ENCODE results near the gene ZNF780A. TPM values are rescaled to one million over a fixed set of nuclear protein-coding genes. Genes with fewer than 3 reads are reported as not detected.

Gene ZNF780A
- total RNA-seq, 2 experiments from 2014 or later: 7.8 to 18.3 TPM

GRCh38 chr19:40035996-40036395 is 54.7 kb downstream of the ZNF780A start:
- Histone ChIP-seq H3K9me3 (ENCODE audit: low read length) (peaks cover 42% of the 10 kb centered on the region), H3K36me3 (ENCODE audit: insufficient read depth, low read length) (peaks cover 15% of the 10 kb centered on the region)
- POLR2A ChIA-PET: no interaction called here

GRCh38 chr19:40033989-40034560 is 56.7 kb downstream of the ZNF780A start:
- no peaks in the 10 kb centered on the region for H3K4me1 ChIP-seq (ENCODE audit: insufficient read depth, low read length, poor library complexity, severe bottlenecking)
- BruUV-seq (replicated peaks): no TSS peak
- ChIA-PET CTCF (ENCODE audit: unreplicated experiment) (no interaction called here), POLR2A (no interaction called here)
- no peak for DNase-seq (ENCODE audit: low spot score)
- intact Hi-C loops (cut with micrococcal nuclease; ENCODE audit: unreplicated experiment): no loop called here
- H3K4me2 ChIP-seq (ENCODE audit: low read length): no peak overlapping the region
- no peaks in the 10 kb centered on the region for H4K20me1 ChIP-seq (ENCODE audit: insufficient read depth, low read length)
- TF ChIP-seq CTCF (conservative IDR thresholded peaks at IDR 0.05; ENCODE audit: low read length): no peak
- TF ChIP-seq EZH2phosphoT487 (IDR thresholded peaks at IDR 0.05; ENCODE audit: borderline replicate concordance, low read depth, low read length): no peak
- H3K9me2 ChIP-seq (ENCODE audit: insufficient read depth, low read length): no peaks in the 10 kb centered on the region
- H3K36me3 ChIP-seq (ENCODE audit: insufficient read depth, low read length): peaks cover 15% of the 10 kb centered on the region
- no peak overlapping the region for H3K4me3 ChIP-seq (ENCODE audit: low read depth, low read length, poor library complexity, severe bottlenecking)
- H3K27ac ChIP-seq (ENCODE audit: low read depth, low read length, poor library complexity, severe bottlenecking): no peak overlapping the region
- H3K79me2 ChIP-seq (ENCODE audit: insufficient read depth, low read depth, low read length): no peaks in the 10 kb centered on the region
- peaks cover 46% of the 10 kb centered on the region for H3K9me3 ChIP-seq (ENCODE audit: low read length)
- H2AFZ ChIP-seq (ENCODE audit: low read length): no peak overlapping the region

More at GRCh38 chr19:40035996-40036395, 54.7 kb downstream of the ZNF780A start:
- intact Hi-C loops (cut with micrococcal nuclease; ENCODE audit: unreplicated experiment): no loop called here
- Histone ChIP-seq H3K9me2 (ENCODE audit: insufficient read depth, low read length) (no peaks in the 10 kb centered on the region), H4K20me1 (ENCODE audit: insufficient read depth, low read length) (no peaks in the 10 kb centered on the region), H3K4me1 (ENCODE audit: insufficient read depth, low read length, poor library complexity, severe bottlenecking) (no peaks in the 10 kb centered on the region), H3K79me2 (ENCODE audit: insufficient read depth, low read depth, low read length) (no peaks in the 10 kb centered on the region), H3K4me3 (ENCODE audit: low read depth, low read length, poor library complexity, severe bottlenecking) (no peak overlapping the region), H3K4me2 (ENCODE audit: low read length) (no peak overlapping the region), H2AFZ (ENCODE audit: low read length) (no peak overlapping the region), H3K27ac (ENCODE audit: low read depth, low read length, poor library complexity, severe bottlenecking) (no peak overlapping the region)
- no peak for DNase-seq (ENCODE audit: low spot score)
- BruUV-seq (replicated peaks): no TSS peak
- CTCF ChIA-PET (ENCODE audit: unreplicated experiment): no interaction called here
- no peak for TF ChIP-seq CTCF (conservative IDR thresholded peaks at IDR 0.05; ENCODE audit: low read length)
- no peak for TF ChIP-seq EZH2phosphoT487 (IDR thresholded peaks at IDR 0.05; ENCODE audit: borderline replicate concordance, low read depth, low read length)

GRCh38 chr19:40026597-40026970 is 64.2 kb downstream of the ZNF780A start:
- H4K20me1 ChIP-seq (ENCODE audit: insufficient read depth, low read length): no peaks in the 10 kb centered on the region
- no peaks in the 10 kb centered on the region for H3K9me2 ChIP-seq (ENCODE audit: insufficient read depth, low read length)
- no peak overlapping the region for H3K4me3 ChIP-seq (ENCODE audit: low read depth, low read length, poor library complexity, severe bottlenecking)
- no peak overlapping the region for H2AFZ ChIP-seq (ENCODE audit: low read length)
- BruUV-seq (replicated peaks): no TSS peak
- H3K4me1 ChIP-seq (ENCODE audit: insufficient read depth, low read length, poor library complexity, severe bottlenecking): no peaks in the 10 kb centered on the region
- no peaks in the 10 kb centered on the region for H3K36me3 ChIP-seq (ENCODE audit: insufficient read depth, low read length)
- no peaks in the 10 kb centered on the region for H3K79me2 ChIP-seq (ENCODE audit: insufficient read depth, low read depth, low read length)
- POLR2A ChIA-PET: no interaction called here
- intact Hi-C loops (cut with micrococcal nuclease; ENCODE audit: unreplicated experiment): no loop called here
- H3K4me2 ChIP-seq (ENCODE audit: low read length): no peak overlapping the region
- no peak for DNase-seq (ENCODE audit: low spot score)
- TF ChIP-seq CTCF (conservative IDR thresholded peaks at IDR 0.05; ENCODE audit: low read length): no peak
- TF ChIP-seq EZH2phosphoT487 (IDR thresholded peaks at IDR 0.05; ENCODE audit: borderline replicate concordance, low read depth, low read length): no peak
- H3K9me3 ChIP-seq (ENCODE audit: low read length): peaks cover 33% of the 10 kb centered on the region; the same call in 1 of the 2 replicates
- CTCF ChIA-PET (ENCODE audit: unreplicated experiment): no interaction called here
- no peak overlapping the region for H3K27ac ChIP-seq (ENCODE audit: low read depth, low read length, poor library complexity, severe bottlenecking)
